Lung (tissue), 12 donors: Measurements from ENCODE around the gene LCE7A. TPM values are rescaled to one million over a fixed set of nuclear protein-coding genes. Genes with fewer than 3 reads are reported as not detected.

ENCODE experiments used
- ATAC-seq: fragments of 200-7000 bp; cut with Tn5 transposase; one replicate; pipeline ENCODE4 v1.9.1; 2020; ENCODE audit warnings: moderate number of reproducible peaks; ENCODE audit not compliant: insufficient read depth, low FRiP score
- DNase-seq, 3 donors: peaks; one replicate each; pipeline ENCODE4 v3.0.0-alpha.2; 2013 to 2017
- H3K27ac ChIP-seq, 2 donors: one replicate each; pipeline ENCODE4 v1.5.1; 2013; ENCODE audit warnings: mild to moderate bottlenecking in 2 of 2, moderate library complexity in 2 of 2, control low read depth in 1 of 2, inconsistent platforms in 1 of 2, low read depth in 1 of 2, low read length in 1 of 2
- H3K27me3 ChIP-seq, 3 donors: one replicate each; pipeline ENCODE4 v1.5.1; 2013; ENCODE audit warnings: low read length in 2 of 3; ENCODE audit not compliant: control insufficient read depth in 3 of 3, insufficient read depth in 3 of 3
- H3K36me3 ChIP-seq, 4 donors: one replicate each; pipeline ENCODE4 v1.5.1; 2013; ENCODE audit warnings: low read length in 4 of 4, mild to moderate bottlenecking in 1 of 4, moderate library complexity in 1 of 4; ENCODE audit not compliant: control insufficient read depth in 4 of 4, insufficient read depth in 4 of 4
- H3K4me1 ChIP-seq, 5 donors: one replicate each; pipeline ENCODE4 v1.5.1; 2013; ENCODE audit warnings: low read length in 5 of 5, mild to moderate bottlenecking in 2 of 5, moderate library complexity in 1 of 5; ENCODE audit not compliant: control insufficient read depth in 5 of 5, insufficient read depth in 5 of 5
- H3K4me3 ChIP-seq: one replicate; pipeline ENCODE4 v1.5.1; 2013; ENCODE audit warnings: mild to moderate bottlenecking, control low read depth, moderate library complexity
- H3K9ac ChIP-seq, 2 donors: one replicate each; pipeline ENCODE4 v1.5.1; 2013; ENCODE audit warnings: low read length in 2 of 2, control low read depth in 1 of 2; ENCODE audit not compliant: insufficient read depth in 1 of 2
- H3K9me3 ChIP-seq, 4 donors: one replicate each; pipeline ENCODE4 v1.5.1; 2013; ENCODE audit warnings: low read length in 3 of 4, mild to moderate bottlenecking in 1 of 4, moderate library complexity in 1 of 4; ENCODE audit not compliant: control insufficient read depth in 4 of 4, insufficient read depth in 3 of 4
- CTCF ChIP-seq: IDR thresholded peaks from 2 replicates; pipeline ENCODE4 v1.5.1; 2012; ENCODE audit warnings: mild to moderate bottlenecking; ENCODE audit errors: control extremely low read depth, extremely low read depth
- WGBS, 2 donors: extraction: QIAGEN DNeasy Blood & Tissue Kit; methylation state at CpG; one replicate each; pipeline ENCODE4 v1.1.7; 2013; 5-methylcytosine and 5-hydroxymethylcytosine counted together
- polyA plus RNA-seq, 2 donors: library from polyadenylated mRNA; stranded (reverse); fragments of 200-250 nt; gene quantifications; one replicate each; pipeline ENCODE4 v1.2.1, GENCODE V29; 2013
- total RNA-seq, 2 donors: library from RNA; depleted of rRNA in 1 of 2; stranded (reverse); fragments of >200 nt in 1 of 2; gene quantifications; one replicate each; pipeline ENCODE4 v1.2.1, GENCODE V29; 2014 to 2021
- donor health status: control.
- donor health status: control.
- donor health status: Bipolar disorder and iron deficiency.
- donor health status: healthy.
- donor health status: DM: yes; HTN: yes; CAD: no.

Gene LCE7A
- total and polyA plus RNA-seq, 4 donors: not detected

DNA sequence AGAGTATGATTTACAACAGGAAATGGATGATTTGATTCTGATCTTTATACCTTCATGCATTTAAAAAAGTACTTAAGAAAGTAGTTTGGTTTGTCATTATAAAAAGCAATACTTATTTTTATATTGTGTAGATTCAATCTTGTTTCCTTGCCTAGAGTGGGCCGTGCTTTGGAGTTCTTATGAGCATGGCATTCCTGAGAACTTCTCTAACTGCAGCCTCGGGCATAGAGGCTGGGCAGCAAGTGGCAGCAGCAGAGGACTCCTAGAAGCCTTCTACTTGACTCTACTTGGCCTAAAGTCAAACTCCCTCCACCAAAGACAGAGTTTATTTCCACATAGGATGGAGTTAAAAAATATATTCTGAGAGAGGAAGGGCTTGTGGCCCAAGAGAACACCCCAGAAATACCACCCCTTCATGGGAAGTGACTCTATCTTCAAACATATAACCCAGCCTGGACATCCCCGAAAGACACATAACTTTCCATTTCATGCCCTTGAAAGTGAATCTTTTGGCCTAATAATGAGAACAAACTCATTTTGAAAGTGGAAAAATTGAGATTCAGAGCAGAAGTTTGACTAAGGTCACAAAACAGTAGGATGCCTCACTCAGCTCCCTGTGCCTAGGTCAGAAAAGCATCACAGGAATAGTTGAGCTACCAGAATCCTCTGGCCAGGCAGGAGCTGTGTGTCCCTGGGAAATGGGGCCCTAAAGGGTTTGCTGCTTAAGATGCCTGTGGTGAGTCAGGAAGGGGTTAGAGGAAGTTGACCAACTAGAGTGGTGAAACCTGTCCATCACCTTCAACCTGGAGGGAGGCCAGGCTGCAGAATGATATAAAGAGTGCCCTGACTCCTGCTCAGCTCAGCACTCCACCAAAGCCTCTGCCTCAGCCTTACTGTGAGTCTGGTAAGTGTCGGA, 48.1 kb downstream of the LCE7A start, which contains the start of gene IVL:
IVL (plus strand) TSS at position 861 of the 916 bp plus-strand sequence. CDS start 1,252 bp downstream, outside the sequence.
- H3K4me1 ChIP-seq: no peaks in the 10 kb centered on the region
- no peak within 1 kb of the TSS for H3K27ac ChIP-seq
- TF ChIP-seq CTCF: no peak
- H3K9me3 ChIP-seq: peaks cover 0 to 7% (median 0%) of the 10 kb centered on the region in 4 donors
- 65 to 82% methylated on average over 4 of the region's 4 CpGs for WGBS, 2 donors
- ATAC-seq (no peak), DNase-seq (peak in 1 of 3 donors; percentile 8)
- H3K4me3 ChIP-seq: no peak within 1 kb of the TSS
- no peaks in the 10 kb centered on the region for H3K27me3 ChIP-seq
- H3K36me3 ChIP-seq: no peaks in the 10 kb centered on the region
- H3K9ac ChIP-seq: no peak within 1 kb of the TSS

- Histone ChIP-seq H3K9ac (no peak overlapping the region), H3K9me3 (peaks cover 0 to 7% (median 0%) of the 10 kb centered on the region in 4 donors), H3K27me3 (no peaks in the 10 kb centered on the region), H3K4me3 (no peak overlapping the region), H3K27ac (no peak overlapping the region), H3K36me3 (no peaks in the 10 kb centered on the region), H3K4me1 (no peaks in the 10 kb centered on the region)
- DNase-seq (no peak), ATAC-seq (no peak)
- 86 to 96% methylated on average over 3 of the region's 3 CpGs for WGBS, 2 donors
- no peak for TF ChIP-seq CTCF
These were observed 49.4 kb downstream of the LCE7A start for GRCh38 chr1:152909206-152909605.

Other genes starting within 250 kb of the LCE7A start
- not detected for gene LCE3B, start 246.2 kb upstream of the LCE7A start, total RNA-seq
- gene LCE3B, start 246.2 kb upstream of the LCE7A start, polyA plus RNA-seq: not detected
- not detected for gene LCE3A, start 236.9 kb upstream of the LCE7A start, total RNA-seq
- gene LCE3A, start 236.9 kb upstream of the LCE7A start, polyA plus RNA-seq: not detected
- gene LCE2D, start 196.6 kb upstream of the LCE7A start, total RNA-seq: not detected
- gene LCE2D, start 196.6 kb upstream of the LCE7A start, polyA plus RNA-seq: not detected
- not detected for gene LCE2C, start 184.7 kb upstream of the LCE7A start, total RNA-seq
- not detected for gene LCE2C, start 184.7 kb upstream of the LCE7A start, polyA plus RNA-seq
- not detected for gene LCE2B, start 173.9 kb upstream of the LCE7A start, total RNA-seq
- gene LCE2B, start 173.9 kb upstream of the LCE7A start, polyA plus RNA-seq: not detected
- not detected for gene LCE2A, start 161.7 kb upstream of the LCE7A start, total RNA-seq
- not detected for gene LCE2A, start 161.7 kb upstream of the LCE7A start, polyA plus RNA-seq
- gene LCE4A, start 151.8 kb upstream of the LCE7A start, total RNA-seq: not detected
- gene LCE4A, start 151.8 kb upstream of the LCE7A start, polyA plus RNA-seq: not detected
- not detected for gene KPRP, start 102.0 kb upstream of the LCE7A start, total RNA-seq
- gene KPRP, start 102.0 kb upstream of the LCE7A start, polyA plus RNA-seq: not detected
- not detected for gene LCE1F, start 84.9 kb upstream of the LCE7A start, total RNA-seq
- gene LCE1F, start 84.9 kb upstream of the LCE7A start, polyA plus RNA-seq: not detected
- gene LCE1E, start 73.7 kb upstream of the LCE7A start, total RNA-seq: not detected
- not detected for gene LCE1E, start 73.7 kb upstream of the LCE7A start, polyA plus RNA-seq
- not detected for gene LCE1D, start 63.3 kb upstream of the LCE7A start, total RNA-seq
- not detected for gene LCE1D, start 63.3 kb upstream of the LCE7A start, polyA plus RNA-seq
- gene LCE1C, start 53.3 kb upstream of the LCE7A start, total RNA-seq: not detected
- not detected for gene LCE1C, start 53.3 kb upstream of the LCE7A start, polyA plus RNA-seq
- not detected for gene LCE1B, start 48.0 kb upstream of the LCE7A start, total RNA-seq
- gene LCE1B, start 48.0 kb upstream of the LCE7A start, polyA plus RNA-seq: not detected
- gene LCE1A, start 32.5 kb upstream of the LCE7A start, total RNA-seq: not detected
- gene LCE1A, start 32.5 kb upstream of the LCE7A start, polyA plus RNA-seq: not detected
- not detected for gene LCE6A, start 17.1 kb upstream of the LCE7A start, total RNA-seq
- gene LCE6A, start 17.1 kb upstream of the LCE7A start, polyA plus RNA-seq: not detected
- gene SMCP, start 18.3 kb downstream of the LCE7A start, total RNA-seq: not detected
- gene SMCP, start 18.3 kb downstream of the LCE7A start, polyA plus RNA-seq: not detected
- gene IVL, start 48.5 kb downstream of the LCE7A start, total RNA-seq: under 1 TPM in 1 of 2 donors, not detected in 1; 0.31 TPM
- under 1 TPM; 0.22 to 0.52 TPM for gene IVL, start 48.5 kb downstream of the LCE7A start, polyA plus RNA-seq
- not detected for gene SPRR5, start 87.2 kb downstream of the LCE7A start, total RNA-seq
- gene SPRR5, start 87.2 kb downstream of the LCE7A start, polyA plus RNA-seq: under 1 TPM in 1 of 2 donors, not detected in 1; 0.05 TPM
- not detected for gene SPRR4, start 110.7 kb downstream of the LCE7A start, total RNA-seq
- gene SPRR4, start 110.7 kb downstream of the LCE7A start, polyA plus RNA-seq: not detected
- not detected for gene SPRR1A, start 124.1 kb downstream of the LCE7A start, total RNA-seq
- not detected for gene SPRR1A, start 124.1 kb downstream of the LCE7A start, polyA plus RNA-seq
- 1 to 10 TPM in 1 of 2 donors, not detected in 1; 1.9 TPM for gene SPRR3, start 141.8 kb downstream of the LCE7A start, total RNA-seq
- gene SPRR3, start 141.8 kb downstream of the LCE7A start, polyA plus RNA-seq: 1 to 10 TPM in 1 of 2 donors, under 1 TPM in 1; 0.50 to 1.2 TPM
- not detected for gene SPRR1B, start 171.2 kb downstream of the LCE7A start, total RNA-seq
- gene SPRR1B, start 171.2 kb downstream of the LCE7A start, polyA plus RNA-seq: 1 to 10 TPM in 1 of 2 donors, under 1 TPM in 1; 0.31 to 1.9 TPM
- gene SPRR2D, start 181.1 kb downstream of the LCE7A start, total RNA-seq: not detected
- 1 to 10 TPM; 1.0 to 2.5 TPM for gene SPRR2D, start 181.1 kb downstream of the LCE7A start, polyA plus RNA-seq
- gene SPRR2A, start 197.5 kb downstream of the LCE7A start, total RNA-seq: under 1 TPM in 1 of 2 donors, not detected in 1; 0.82 TPM
- 1 to 10 TPM in 1 of 2 donors, not detected in 1; 4.5 TPM for gene SPRR2A, start 197.5 kb downstream of the LCE7A start, polyA plus RNA-seq
- gene SPRR2B, start 211.6 kb downstream of the LCE7A start, total RNA-seq: not detected
- not detected for gene SPRR2B, start 211.6 kb downstream of the LCE7A start, polyA plus RNA-seq
- not detected for gene SPRR2E, start 234.5 kb downstream of the LCE7A start, total RNA-seq
- under 1 TPM; 0.33 to 0.60 TPM for gene SPRR2E, start 234.5 kb downstream of the LCE7A start, polyA plus RNA-seq